ENCODE results near the gene TBXAS1. TPM values are rescaled to one million over a fixed set of nuclear protein-coding genes. Genes with fewer than 3 reads are reported as not detected.

Gene TBXAS1
- total RNA-seq, 1 donor from 2014 or later: not detected

GRCh38 chr7:139989366-139990141 lies 160.5 kb downstream of the TBXAS1 start:
- Mint-ChIP-seq H3K4me1 (ENCODE audit: low read depth, unreplicated experiment) (peaks cover 13% of the 10 kb centered on the region), H3K36me3 (ENCODE audit: unreplicated experiment) (peaks cover 7% of the 10 kb centered on the region), H3K9me3 (ENCODE audit: unreplicated experiment) (peaks cover 4% of the 10 kb centered on the region), H3K27ac (ENCODE audit: unreplicated experiment) (peak overlapping the region; percentile 5), H3K27me3 (ENCODE audit: unreplicated experiment) (no peaks in the 10 kb centered on the region), H3K4me3 (ENCODE audit: unreplicated experiment) (no peak overlapping the region)
- DNase-seq: no peak
- no peak for TF ChIP-seq CTCF (IDR thresholded peaks at IDR 0.05; ENCODE audit: partially characterized antibody, unreplicated experiment)

GRCh38 chr7:139990142-139990535 lies 161.1 kb downstream of the TBXAS1 start:
- peaks cover 17% of the 10 kb centered on the region for H3K4me1 Mint-ChIP-seq (ENCODE audit: low read depth, unreplicated experiment)
- H3K36me3 Mint-ChIP-seq (ENCODE audit: unreplicated experiment): peaks cover 7% of the 10 kb centered on the region
- peaks cover 4% of the 10 kb centered on the region for H3K9me3 Mint-ChIP-seq (ENCODE audit: unreplicated experiment)
- H3K27ac Mint-ChIP-seq (ENCODE audit: unreplicated experiment): no peak overlapping the region
- DNase-seq: no peak
- H3K27me3 Mint-ChIP-seq (ENCODE audit: unreplicated experiment): no peaks in the 10 kb centered on the region
- no peak for TF ChIP-seq CTCF (IDR thresholded peaks at IDR 0.05; ENCODE audit: partially characterized antibody, unreplicated experiment)
- H3K4me3 Mint-ChIP-seq (ENCODE audit: unreplicated experiment): no peak overlapping the region

DNA sequence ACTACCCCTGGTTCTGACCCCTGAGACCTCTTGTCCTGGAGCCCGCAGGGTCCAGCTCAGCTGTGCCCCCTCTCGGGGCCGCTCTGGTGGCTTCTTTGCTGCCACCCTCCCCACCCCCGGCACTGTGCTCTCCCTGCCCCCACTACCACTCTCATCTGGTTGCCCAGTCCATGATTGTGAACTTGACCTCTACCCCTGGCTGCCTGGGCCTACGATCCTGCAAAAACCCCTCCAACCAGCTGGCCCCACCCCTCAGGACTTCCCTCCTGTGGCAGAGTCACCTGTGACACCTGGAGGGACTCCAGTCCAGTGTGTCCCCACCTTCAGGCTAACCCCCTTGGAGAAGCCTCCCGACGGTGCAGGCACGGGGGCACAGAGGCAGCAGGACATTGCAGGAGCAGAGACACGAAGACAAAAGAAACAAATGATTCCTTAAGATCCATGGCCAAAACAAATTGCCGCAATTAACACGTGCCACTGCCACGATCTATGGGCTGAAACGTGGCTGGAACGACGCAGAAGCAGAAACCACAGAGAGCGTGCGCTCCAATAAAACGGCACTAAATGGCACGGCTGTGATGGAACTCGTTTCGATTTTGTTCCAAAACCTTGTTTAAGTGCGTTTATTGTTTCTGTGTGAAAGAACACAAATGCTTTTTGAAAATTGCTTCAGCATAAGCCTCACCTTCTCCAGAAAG lies 161.7 kb downstream of the TBXAS1 start:
- Mint-ChIP-seq H3K27me3 (ENCODE audit: unreplicated experiment) (no peaks in the 10 kb centered on the region), H3K4me3 (ENCODE audit: unreplicated experiment) (no peak overlapping the region), H3K27ac (ENCODE audit: unreplicated experiment) (no peak overlapping the region), H3K36me3 (ENCODE audit: unreplicated experiment) (peaks cover 7% of the 10 kb centered on the region), H3K4me1 (ENCODE audit: low read depth, unreplicated experiment) (peaks cover 17% of the 10 kb centered on the region), H3K9me3 (ENCODE audit: unreplicated experiment) (peaks cover 4% of the 10 kb centered on the region)
- no peak for DNase-seq
- TF ChIP-seq CTCF (IDR thresholded peaks at IDR 0.05; ENCODE audit: partially characterized antibody, unreplicated experiment): no peak

- no peak overlapping the region for H3K27ac Mint-ChIP-seq (ENCODE audit: unreplicated experiment)
- peaks cover 4% of the 10 kb centered on the region for H3K9me3 Mint-ChIP-seq (ENCODE audit: unreplicated experiment)
- peaks cover 17% of the 10 kb centered on the region for H3K4me1 Mint-ChIP-seq (ENCODE audit: low read depth, unreplicated experiment)
- no peak for TF ChIP-seq CTCF (IDR thresholded peaks at IDR 0.05; ENCODE audit: partially characterized antibody, unreplicated experiment)
- H3K27me3 Mint-ChIP-seq (ENCODE audit: unreplicated experiment): no peaks in the 10 kb centered on the region
- no peak overlapping the region for H3K4me3 Mint-ChIP-seq (ENCODE audit: unreplicated experiment)
- peaks cover 7% of the 10 kb centered on the region for H3K36me3 Mint-ChIP-seq (ENCODE audit: unreplicated experiment)
- DNase-seq: no peak
These were observed 162.2 kb downstream of the TBXAS1 start for GRCh38 chr7:139991269-139991666.

GRCh38 chr7:139991911-139992310 lies 162.8 kb downstream of the TBXAS1 start:
- peaks cover 23% of the 10 kb centered on the region for H3K4me1 Mint-ChIP-seq (ENCODE audit: low read depth, unreplicated experiment)
- DNase-seq: no peak
- H3K9me3 Mint-ChIP-seq (ENCODE audit: unreplicated experiment): peaks cover 4% of the 10 kb centered on the region
- H3K4me3 Mint-ChIP-seq (ENCODE audit: unreplicated experiment): no peak overlapping the region
- TF ChIP-seq CTCF (IDR thresholded peaks at IDR 0.05; ENCODE audit: partially characterized antibody, unreplicated experiment): no peak
- peak overlapping the region; percentile 53 for H3K27ac Mint-ChIP-seq (ENCODE audit: unreplicated experiment)
- H3K27me3 Mint-ChIP-seq (ENCODE audit: unreplicated experiment): peaks cover 1% of the 10 kb centered on the region
- H3K36me3 Mint-ChIP-seq (ENCODE audit: unreplicated experiment): peaks cover 9% of the 10 kb centered on the region

Data from glutamatergic neuron (in vitro differentiated cells).